ENCODE data around the gene CFLAR. TPM values are rescaled to one million over a fixed set of nuclear protein-coding genes. Genes with fewer than 3 reads are reported as not detected.

The CFLAR gene
- total and polyA plus RNA-seq, 2 of the 13 experiments (the other 11 are each of a cell fraction or from before 2014, with no cell fraction given): 43.8 to 92.1 TPM

GRCh38 chr2:201114350-201114749 lies 1.6 kb upstream of the CFLAR start (continued):
- TF ChIP-seq, protein P1, sequence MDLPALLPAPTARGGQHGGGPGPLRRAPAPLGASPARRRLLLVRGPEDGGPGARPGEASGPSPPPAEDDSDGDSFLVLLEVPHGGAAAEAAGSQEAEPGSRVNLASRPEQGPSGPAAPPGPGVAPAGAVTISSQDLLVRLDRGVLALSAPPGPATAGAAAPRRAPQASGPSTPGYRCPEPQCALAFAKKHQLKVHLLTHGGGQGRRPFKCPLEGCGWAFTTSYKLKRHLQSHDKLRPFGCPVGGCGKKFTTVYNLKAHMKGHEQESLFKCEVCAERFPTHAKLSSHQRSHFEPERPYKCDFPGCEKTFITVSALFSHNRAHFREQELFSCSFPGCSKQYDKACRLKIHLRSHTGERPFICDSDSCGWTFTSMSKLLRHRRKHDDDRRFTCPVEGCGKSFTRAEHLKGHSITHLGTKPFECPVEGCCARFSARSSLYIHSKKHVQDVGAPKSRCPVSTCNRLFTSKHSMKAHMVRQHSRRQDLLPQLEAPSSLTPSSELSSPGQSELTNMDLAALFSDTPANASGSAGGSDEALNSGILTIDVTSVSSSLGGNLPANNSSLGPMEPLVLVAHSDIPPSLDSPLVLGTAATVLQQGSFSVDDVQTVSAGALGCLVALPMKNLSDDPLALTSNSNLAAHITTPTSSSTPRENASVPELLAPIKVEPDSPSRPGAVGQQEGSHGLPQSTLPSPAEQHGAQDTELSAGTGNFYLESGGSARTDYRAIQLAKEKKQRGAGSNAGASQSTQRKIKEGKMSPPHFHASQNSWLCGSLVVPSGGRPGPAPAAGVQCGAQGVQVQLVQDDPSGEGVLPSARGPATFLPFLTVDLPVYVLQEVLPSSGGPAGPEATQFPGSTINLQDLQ (CRISPR knock-in tag; IDR thresholded peaks at IDR 0.05): no peak
- no peak for TF ChIP-seq ATF1 (CRISPR knock-in tag; IDR thresholded peaks at IDR 0.05)
- TF ChIP-seq MLLT10 (CRISPR knock-in tag; IDR thresholded peaks at IDR 0.05): no peak
- no peak for TF ChIP-seq ERF (CRISPR knock-in tag; IDR thresholded peaks at IDR 0.05)
- TF ChIP-seq HNRNPK (IDR thresholded peaks at IDR 0.05; ENCODE audit: low read depth, low read length, poor library complexity, severe bottlenecking): no peak
- TF ChIP-seq ZNF569 (CRISPR knock-in tag; IDR thresholded peaks at IDR 0.05; ENCODE audit: borderline replicate concordance): no peak
- peak; percentile 68 for TF ChIP-seq HDAC1 (CRISPR knock-in tag; IDR thresholded peaks at IDR 0.05)
- TF ChIP-seq TIGD3 (CRISPR knock-in tag; IDR thresholded peaks at IDR 0.05; ENCODE audit: borderline replicate concordance): no peak
- no peak for TF ChIP-seq PREB (CRISPR knock-in tag; IDR thresholded peaks at IDR 0.05)
- 0 out of 2 replicates have a peak, but pooled peaks have one; percentile 15 for TF ChIP-seq ZBTB7A (CRISPR knock-in tag; IDR thresholded peaks at IDR 0.05)
- TF ChIP-seq, protein P2, sequence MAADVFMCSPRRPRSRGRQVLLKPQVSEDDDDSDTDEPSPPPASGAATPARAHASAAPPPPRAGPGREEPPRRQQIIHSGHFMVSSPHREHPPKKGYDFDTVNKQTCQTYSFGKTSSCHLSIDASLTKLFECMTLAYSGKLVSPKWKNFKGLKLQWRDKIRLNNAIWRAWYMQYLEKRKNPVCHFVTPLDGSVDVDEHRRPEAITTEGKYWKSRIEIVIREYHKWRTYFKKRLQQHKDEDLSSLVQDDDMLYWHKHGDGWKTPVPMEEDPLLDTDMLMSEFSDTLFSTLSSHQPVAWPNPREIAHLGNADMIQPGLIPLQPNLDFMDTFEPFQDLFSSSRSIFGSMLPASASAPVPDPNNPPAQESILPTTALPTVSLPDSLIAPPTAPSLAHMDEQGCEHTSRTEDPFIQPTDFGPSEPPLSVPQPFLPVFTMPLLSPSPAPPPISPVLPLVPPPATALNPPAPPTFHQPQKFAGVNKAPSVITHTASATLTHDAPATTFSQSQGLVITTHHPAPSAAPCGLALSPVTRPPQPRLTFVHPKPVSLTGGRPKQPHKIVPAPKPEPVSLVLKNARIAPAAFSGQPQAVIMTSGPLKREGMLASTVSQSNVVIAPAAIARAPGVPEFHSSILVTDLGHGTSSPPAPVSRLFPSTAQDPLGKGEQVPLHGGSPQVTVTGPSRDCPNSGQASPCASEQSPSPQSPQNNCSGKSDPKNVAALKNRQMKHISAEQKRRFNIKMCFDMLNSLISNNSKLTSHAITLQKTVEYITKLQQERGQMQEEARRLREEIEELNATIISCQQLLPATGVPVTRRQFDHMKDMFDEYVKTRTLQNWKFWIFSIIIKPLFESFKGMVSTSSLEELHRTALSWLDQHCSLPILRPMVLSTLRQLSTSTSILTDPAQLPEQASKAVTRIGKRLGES (CRISPR knock-in tag; IDR thresholded peaks at IDR 0.05; ENCODE audit: borderline replicate concordance): no peak
- TF ChIP-seq ZNF143 (CRISPR knock-in tag; IDR thresholded peaks at IDR 0.05): no peak
- TF ChIP-seq NR2F2 (IDR thresholded peaks at IDR 0.05; ENCODE audit: borderline replicate concordance, low read depth): no peak
- no peak for TF ChIP-seq GABPB1 (CRISPR knock-in tag; IDR thresholded peaks at IDR 0.05)
- no peak for TF ChIP-seq ATF3 (CRISPR knock-in tag; IDR thresholded peaks at IDR 0.05)
- peak; percentile 98 for TF ChIP-seq ZMYM3 (CRISPR knock-in tag; IDR thresholded peaks at IDR 0.05)
- TF ChIP-seq ZSCAN22 (CRISPR knock-in tag; IDR thresholded peaks at IDR 0.05): no peak
- peak; percentile 33; the same call in 1 of the 2 replicates for TF ChIP-seq SOX5 (CRISPR knock-in tag; IDR thresholded peaks at IDR 0.05; ENCODE audit: borderline replicate concordance)
- no peak for TF ChIP-seq ZNF292 (CRISPR knock-in tag; IDR thresholded peaks at IDR 0.05; ENCODE audit: borderline replicate concordance, low read depth)
- TF ChIP-seq ZNF383 (CRISPR knock-in tag; IDR thresholded peaks at IDR 0.05; ENCODE audit: borderline replicate concordance): no peak
- 0 out of 2 replicates have a peak, but pooled peaks have one; percentile 30 for TF ChIP-seq ZNF850 (CRISPR knock-in tag; conservative IDR thresholded peaks at IDR 0.05)
- no peak for TF ChIP-seq NCOA1 (CRISPR knock-in tag; IDR thresholded peaks at IDR 0.05)
